HAP-1 (cell line): ENCODE measurements around the gene SKP2.

Experiments
- DNase-seq, 2 experiments: peaks; one replicate each; pipeline ENCODE4 v3.0.0-alpha.2; 2016 to 2020; ENCODE audit warnings: low spot score in 2 of 2
- H3K27me3 ChIP-seq: fragments of 250-450 bp; sonication (Bioruptor Pico); 2 replicates; pipeline ENCODE4 v1.5.1; 2020; ENCODE audit warnings: low read depth, mild to moderate bottlenecking, moderate library complexity
- H3K36me3 ChIP-seq: fragments of 250-450 bp; sonication (Bioruptor Pico); replicated peaks from 2 replicates; pipeline ENCODE4 v1.5.1; 2020; ENCODE audit warnings: mild to moderate bottlenecking
- H3K4me1 ChIP-seq: fragments of 250-450 bp; sonication (Bioruptor Pico); 2 replicates; pipeline ENCODE4 v1.5.1; 2020; ENCODE audit warnings: mild to moderate bottlenecking
- H3K4me3 ChIP-seq: fragments of 250-450 bp; sonication (Bioruptor Pico); 2 replicates; pipeline ENCODE4 v1.5.1; 2020; ENCODE audit warnings: mild to moderate bottlenecking, moderate library complexity
- H3K9me3 ChIP-seq: fragments of 250-450 bp; sonication (Bioruptor Pico); 2 replicates; pipeline ENCODE4 v1.5.1; 2020; ENCODE audit warnings: mild to moderate bottlenecking, moderate library complexity
- in situ Hi-C: fragments of 300-500 bp; cut with MboI; formaldehyde crosslinking; loops from 3 replicates; pipeline ENCODE4 v1.14.3; 2020; ENCODE audit warnings: low sequenced_read_pairs, inconsistent platforms, mixed read lengths

SKP2 gene

DNA sequence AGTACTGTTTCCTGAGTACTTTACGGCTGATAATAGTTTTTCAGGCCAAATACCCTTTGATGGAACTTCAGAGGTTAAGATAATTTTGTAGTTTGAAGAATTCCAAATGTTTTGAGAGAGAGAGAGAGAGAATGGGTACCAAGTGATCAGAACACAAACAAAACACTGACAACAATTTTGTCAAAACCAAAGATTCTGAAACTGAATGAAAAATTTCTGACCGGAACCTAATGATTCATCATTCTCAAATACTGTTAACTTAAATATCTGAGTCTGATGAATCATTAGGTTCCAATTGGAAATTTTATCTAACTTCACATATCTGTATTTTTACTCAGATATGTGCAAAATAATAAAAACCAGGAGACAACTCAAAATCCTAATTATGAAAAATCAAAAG lies 4.2 kb upstream of the SKP2 start:
- no peak overlapping the region for H3K4me3 ChIP-seq
- in situ Hi-C loops: no loop called here

DNA sequence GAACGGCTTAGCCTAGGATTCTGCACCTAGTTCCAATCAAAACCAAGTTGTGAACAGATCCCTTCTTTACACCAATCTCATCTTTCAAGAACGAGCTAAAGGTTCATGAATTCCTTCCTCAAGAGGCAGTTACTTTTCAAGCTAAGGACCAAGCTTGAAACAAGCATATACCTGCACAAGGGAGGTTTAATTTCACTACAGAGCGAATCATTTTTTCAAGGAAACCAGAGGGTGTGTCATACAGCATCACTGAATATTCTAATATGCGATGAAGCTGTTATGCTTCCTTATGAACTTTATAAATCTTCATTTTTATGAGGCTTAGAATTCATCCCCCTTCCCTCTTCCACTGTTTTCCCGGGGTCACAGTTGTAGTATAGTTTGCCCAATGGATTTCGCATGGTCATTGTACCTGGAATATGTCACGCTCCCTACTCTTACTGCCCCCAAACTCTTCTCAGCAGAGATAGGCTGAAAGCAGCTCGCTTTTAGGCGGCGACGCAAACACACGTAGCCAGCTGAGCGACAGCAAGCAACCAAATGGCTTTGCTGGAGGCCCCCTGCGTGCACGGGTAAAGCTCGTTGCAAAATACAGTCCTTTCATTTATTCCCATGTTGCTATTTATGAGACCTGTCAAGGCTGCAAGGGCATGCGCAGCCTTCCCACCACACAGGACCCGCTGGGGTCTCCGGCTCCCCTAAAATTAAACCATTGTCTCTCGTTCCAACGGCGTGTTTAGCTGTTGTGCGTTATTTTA lies 1.1 kb upstream of the SKP2 start:
- H3K36me3 ChIP-seq: peaks cover 27% of the 10 kb centered on the region
- H3K4me1 ChIP-seq: peaks cover 12% of the 10 kb centered on the region
- no peaks in the 10 kb centered on the region for H3K9me3 ChIP-seq
- DNase-seq: peak; percentile 33 to 67
- H3K4me3 ChIP-seq: peak overlapping the region; percentile 85
- in situ Hi-C loops: loop anchor here (5.0 kb wide), 1 partner anchor 74 kb away; no protein-coding TSS in a partner anchor
- no peaks in the 10 kb centered on the region for H3K27me3 ChIP-seq

More for the DNA sequence above, 4.2 kb upstream of the SKP2 start:
- Histone ChIP-seq H3K27me3 (no peaks in the 10 kb centered on the region), H3K4me1 (peaks cover 7% of the 10 kb centered on the region), H3K36me3 (0 out of 2 replicates have a peak, but pooled peaks cover 2% of the 10 kb centered on the region), H3K9me3 (no peaks in the 10 kb centered on the region)
- no peak for DNase-seq

DNA sequence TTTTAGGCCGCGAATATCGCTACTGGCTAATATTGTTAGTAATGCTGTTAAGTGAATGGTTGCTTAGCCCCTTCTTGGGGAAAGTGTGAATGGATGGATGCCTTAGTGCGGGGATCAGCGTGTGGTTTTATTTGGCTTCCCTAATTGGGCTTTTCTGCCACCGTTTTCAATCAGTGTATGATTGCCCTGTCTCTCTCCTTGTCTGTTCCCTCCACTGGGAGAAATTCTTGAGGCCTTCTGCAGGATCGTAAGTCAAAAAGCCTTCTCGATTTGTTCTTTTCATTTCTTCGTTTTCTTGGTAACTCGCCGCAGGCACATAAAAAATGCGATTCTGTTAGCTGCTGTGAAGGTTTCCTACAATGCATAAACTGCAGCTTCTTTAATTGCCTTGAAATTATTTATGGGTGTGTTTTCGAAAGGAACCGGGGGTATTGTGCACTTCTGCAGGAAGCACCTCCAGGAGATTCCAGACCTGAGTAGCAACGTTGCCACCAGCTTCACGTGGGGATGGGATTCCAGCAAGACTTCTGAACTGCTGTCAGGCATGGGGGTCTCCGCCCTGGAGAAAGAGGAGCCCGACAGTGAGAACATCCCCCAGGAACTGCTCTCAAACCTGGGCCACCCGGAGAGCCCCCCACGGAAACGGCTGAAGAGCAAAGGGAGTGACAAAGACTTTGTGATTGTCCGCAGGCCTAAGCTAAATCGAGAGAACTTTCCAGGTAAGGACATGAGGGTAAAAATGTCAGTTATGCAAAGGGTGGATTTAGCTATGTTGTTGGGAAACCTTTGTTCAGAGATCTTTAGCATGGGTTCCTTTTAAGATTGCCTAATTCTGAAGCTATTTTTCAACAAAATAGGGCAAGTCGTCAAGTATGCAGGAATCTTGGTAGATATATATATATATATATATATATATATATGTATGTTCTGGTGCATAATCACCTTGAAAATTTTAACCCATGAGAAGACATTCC lies 700 bp downstream of the SKP2 start:
- Histone ChIP-seq H3K9me3 (no peaks in the 10 kb centered on the region), H3K36me3 (peaks cover 43% of the 10 kb centered on the region), H3K27me3 (no peaks in the 10 kb centered on the region), H3K4me3 (peak overlapping the region; percentile 85), H3K4me1 (peaks cover 12% of the 10 kb centered on the region)
- peak; percentile 13 to 18 for DNase-seq
- in situ Hi-C loops: loop anchor here (5.0 kb wide), 1 partner anchor 75 kb away; no protein-coding TSS in a partner anchor

DNA sequence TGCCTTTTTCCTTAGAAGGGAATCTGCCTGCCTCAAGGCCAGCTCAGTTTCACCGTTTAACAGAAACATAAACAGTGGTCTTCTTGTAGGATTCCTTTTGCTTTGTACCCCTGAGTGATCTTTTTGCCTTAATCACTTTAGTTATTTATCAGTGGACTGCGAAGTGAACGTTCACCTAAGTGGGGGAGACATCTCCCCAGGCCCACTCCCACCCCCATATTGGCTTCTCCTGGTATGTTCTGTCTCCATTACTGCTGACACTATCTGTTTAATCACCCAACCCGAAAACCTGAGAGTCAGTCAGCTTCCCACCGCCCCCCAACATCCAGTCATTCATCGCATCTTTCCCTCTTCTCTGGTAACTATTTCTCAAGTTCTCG lies 1.4 kb downstream of the SKP2 start:
- Histone ChIP-seq H3K9me3 (no peaks in the 10 kb centered on the region), H3K36me3 (peaks cover 46% of the 10 kb centered on the region), H3K4me1 (peaks cover 12% of the 10 kb centered on the region), H3K27me3 (no peaks in the 10 kb centered on the region), H3K4me3 (peak overlapping the region; percentile 85)
- in situ Hi-C loops: loop anchor here (5.0 kb wide), 1 partner anchor 76 kb away; no protein-coding TSS in a partner anchor
- DNase-seq: no peak

DNA sequence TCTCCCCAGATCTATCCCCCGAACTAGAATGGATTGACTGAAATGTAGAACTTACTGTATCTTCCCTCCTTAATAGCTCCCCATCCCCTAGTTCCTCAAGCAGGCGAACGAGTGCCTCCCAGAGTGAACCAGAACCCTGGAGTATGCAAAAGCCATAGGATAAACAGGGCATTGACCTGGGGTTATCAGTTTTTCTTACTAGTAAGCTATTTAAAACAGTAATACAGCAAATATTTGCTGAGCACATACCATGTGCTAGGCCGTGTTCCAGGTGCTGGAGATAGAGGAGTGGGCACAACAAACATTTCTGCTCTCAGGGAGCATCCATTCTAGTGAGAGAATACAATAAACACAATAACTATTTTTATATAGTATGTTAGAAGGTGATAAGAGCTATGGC lies 1.8 kb downstream of the SKP2 start:
- Histone ChIP-seq H3K4me3 (peak overlapping the region; percentile 85; the same call in 1 of the 2 replicates), H3K4me1 (peaks cover 12% of the 10 kb centered on the region), H3K36me3 (peaks cover 50% of the 10 kb centered on the region), H3K27me3 (no peaks in the 10 kb centered on the region), H3K9me3 (no peaks in the 10 kb centered on the region)
- in situ Hi-C loops: loop anchor here (5.0 kb wide), 1 partner anchor 76 kb away; no protein-coding TSS in a partner anchor
- no peak for DNase-seq

DNA sequence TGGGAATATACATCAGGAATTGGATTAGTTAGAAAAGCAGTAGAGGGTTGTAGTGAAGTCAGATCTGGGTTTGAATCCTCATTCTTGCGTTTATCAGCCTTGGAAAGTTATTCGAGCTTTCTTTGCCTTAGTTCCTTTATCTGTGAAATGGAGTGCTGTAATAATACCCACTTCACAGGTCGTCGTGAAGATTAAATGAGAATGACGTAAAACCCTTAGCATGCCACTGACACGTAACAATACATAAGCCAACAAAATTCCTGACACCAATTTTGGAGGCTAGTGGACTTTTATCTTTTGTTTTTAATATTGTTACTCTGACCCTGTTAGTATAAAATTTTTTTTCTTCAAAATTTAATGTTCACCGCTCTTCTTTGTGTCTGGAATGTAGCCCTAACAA lies 3.4 kb downstream of the SKP2 start:
- Histone ChIP-seq H3K27me3 (no peaks in the 10 kb centered on the region), H3K4me3 (no peak overlapping the region), H3K9me3 (no peaks in the 10 kb centered on the region), H3K36me3 (peaks cover 66% of the 10 kb centered on the region), H3K4me1 (peaks cover 10% of the 10 kb centered on the region)
- in situ Hi-C loops: no loop called here
- no peak for DNase-seq

DNA sequence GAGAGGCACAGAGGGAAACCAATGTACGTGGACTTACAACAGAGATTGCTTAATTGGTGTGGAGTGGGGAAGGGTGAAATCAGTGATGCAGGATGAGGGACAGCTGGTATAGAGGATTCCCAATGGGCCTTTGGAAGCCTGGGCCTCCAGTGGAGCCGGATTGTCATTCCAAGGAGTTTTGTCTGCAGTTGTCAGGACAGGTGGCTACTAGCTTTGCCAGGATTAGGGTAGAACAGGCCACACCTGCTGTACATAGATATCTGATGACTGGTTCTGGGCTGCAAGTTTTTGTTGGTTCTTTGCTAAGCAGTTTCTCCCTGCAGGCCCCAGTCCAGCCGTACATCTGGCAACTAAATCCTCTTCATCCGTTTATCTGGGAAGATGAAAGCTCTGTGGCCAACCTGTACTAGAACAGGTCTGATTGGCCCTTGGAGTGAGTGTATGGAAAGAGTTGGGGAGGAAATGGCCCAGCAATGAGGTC lies 4.2 kb downstream of the SKP2 start:
- H3K27me3 ChIP-seq: no peaks in the 10 kb centered on the region
- peaks cover 5% of the 10 kb centered on the region for H3K4me1 ChIP-seq
- DNase-seq: no peak
- in situ Hi-C loops: no loop called here
- H3K4me3 ChIP-seq: no peak overlapping the region
- no peaks in the 10 kb centered on the region for H3K9me3 ChIP-seq
- H3K36me3 ChIP-seq: peaks cover 72% of the 10 kb centered on the region

DNA sequence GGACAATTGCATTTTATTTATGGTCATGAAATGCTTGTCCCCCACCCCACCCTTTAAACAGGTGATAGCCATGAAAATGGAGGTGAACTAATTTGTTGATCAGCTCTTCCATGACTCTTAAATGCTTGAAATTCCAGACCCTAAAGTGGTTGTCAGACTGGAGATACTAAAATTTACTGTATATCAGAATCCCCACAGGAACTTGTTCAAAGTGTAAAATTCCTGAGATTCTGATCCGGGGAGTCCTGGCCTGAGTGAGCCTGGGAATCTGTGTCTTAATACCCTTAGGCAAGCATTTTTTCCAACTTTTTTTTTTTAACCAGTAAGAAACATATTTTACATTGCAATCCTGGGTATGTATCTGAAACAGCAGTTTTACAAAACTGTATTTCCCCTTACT lies 4.7 kb downstream of the SKP2 start:
- no peaks in the 10 kb centered on the region for H3K9me3 ChIP-seq
- no peaks in the 10 kb centered on the region for H3K27me3 ChIP-seq
- H3K36me3 ChIP-seq: peaks cover 74% of the 10 kb centered on the region
- peaks cover 5% of the 10 kb centered on the region for H3K4me1 ChIP-seq
- no peak overlapping the region for H3K4me3 ChIP-seq
- in situ Hi-C loops: no loop called here
- DNase-seq: no peak

DNA sequence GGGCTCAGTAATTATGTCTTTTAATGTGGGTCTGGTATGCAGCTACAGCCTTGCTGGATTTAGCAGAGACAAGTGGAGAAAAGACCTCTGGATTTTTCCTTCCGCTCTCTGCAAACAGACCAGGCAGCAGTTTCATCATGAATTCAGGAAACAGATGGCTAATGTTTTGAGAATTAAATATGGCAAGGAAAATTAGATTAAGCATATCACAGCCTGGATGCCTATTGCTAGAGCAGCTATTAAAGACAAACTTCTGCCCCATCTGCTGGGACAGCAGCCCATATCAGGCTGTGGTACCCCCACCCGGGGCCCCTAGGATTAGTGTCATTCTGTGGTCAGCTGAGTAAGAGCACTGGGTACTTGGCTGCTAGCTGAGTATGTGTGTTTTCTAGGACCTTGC lies 6.2 kb downstream of the SKP2 start:
- no peak for DNase-seq
- H3K36me3 ChIP-seq: peaks cover 89% of the 10 kb centered on the region
- H3K4me3 ChIP-seq: no peak overlapping the region
- no peaks in the 10 kb centered on the region for H3K27me3 ChIP-seq
- in situ Hi-C loops: no loop called here
- H3K4me1 ChIP-seq: peaks cover 5% of the 10 kb centered on the region
- no peaks in the 10 kb centered on the region for H3K9me3 ChIP-seq

DNA sequence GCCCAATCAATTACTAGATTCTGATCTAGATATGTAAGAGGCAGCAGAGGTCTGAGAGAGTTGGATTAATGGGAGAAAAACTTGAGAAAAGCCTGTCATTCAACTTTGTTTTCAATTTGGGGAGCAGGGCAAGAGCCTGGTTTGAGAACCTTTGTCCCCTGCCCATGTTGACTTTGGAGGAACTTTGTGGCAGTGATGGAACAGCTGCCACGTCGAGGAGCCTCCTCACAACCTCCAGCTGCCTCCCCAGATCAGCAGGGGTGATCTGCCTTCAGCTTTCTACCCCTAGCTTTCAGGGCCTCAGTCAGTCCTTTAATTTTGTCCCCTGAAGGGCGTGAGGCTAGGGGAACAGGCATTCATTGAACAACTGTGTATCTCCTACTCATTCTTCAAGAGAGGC lies 8.7 kb downstream of the SKP2 start:
- no peak for DNase-seq
- peaks cover 87% of the 10 kb centered on the region for H3K36me3 ChIP-seq
- in situ Hi-C loops: no loop called here
- H3K4me3 ChIP-seq: no peak overlapping the region
- no peaks in the 10 kb centered on the region for H3K27me3 ChIP-seq
- no peaks in the 10 kb centered on the region for H3K4me1 ChIP-seq
- H3K9me3 ChIP-seq: no peaks in the 10 kb centered on the region

DNA sequence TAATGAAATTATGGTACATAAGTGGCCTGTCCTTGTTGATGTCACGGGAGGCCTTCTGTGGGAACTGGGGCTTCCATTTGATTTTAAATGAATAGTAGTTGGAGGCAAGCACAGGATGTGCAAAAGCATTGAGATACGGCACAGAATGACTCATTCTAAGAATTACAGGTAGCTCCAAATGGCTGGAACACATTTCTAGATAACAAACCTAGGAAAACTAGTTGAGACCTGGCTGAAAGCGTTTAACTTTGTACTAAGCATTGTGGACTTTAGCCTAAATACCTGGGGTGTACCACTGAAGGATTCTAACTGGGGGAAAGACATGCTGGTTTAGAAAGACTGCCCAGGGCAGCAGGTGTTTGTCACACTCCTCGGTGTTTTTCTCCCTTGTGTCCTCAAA lies 9.4 kb downstream of the SKP2 start:
- no peaks in the 10 kb centered on the region for H3K4me1 ChIP-seq
- no peaks in the 10 kb centered on the region for H3K27me3 ChIP-seq
- DNase-seq: no peak
- in situ Hi-C loops: no loop called here
- H3K36me3 ChIP-seq: peaks cover 83% of the 10 kb centered on the region
- H3K4me3 ChIP-seq: no peak overlapping the region
- no peaks in the 10 kb centered on the region for H3K9me3 ChIP-seq

DNA sequence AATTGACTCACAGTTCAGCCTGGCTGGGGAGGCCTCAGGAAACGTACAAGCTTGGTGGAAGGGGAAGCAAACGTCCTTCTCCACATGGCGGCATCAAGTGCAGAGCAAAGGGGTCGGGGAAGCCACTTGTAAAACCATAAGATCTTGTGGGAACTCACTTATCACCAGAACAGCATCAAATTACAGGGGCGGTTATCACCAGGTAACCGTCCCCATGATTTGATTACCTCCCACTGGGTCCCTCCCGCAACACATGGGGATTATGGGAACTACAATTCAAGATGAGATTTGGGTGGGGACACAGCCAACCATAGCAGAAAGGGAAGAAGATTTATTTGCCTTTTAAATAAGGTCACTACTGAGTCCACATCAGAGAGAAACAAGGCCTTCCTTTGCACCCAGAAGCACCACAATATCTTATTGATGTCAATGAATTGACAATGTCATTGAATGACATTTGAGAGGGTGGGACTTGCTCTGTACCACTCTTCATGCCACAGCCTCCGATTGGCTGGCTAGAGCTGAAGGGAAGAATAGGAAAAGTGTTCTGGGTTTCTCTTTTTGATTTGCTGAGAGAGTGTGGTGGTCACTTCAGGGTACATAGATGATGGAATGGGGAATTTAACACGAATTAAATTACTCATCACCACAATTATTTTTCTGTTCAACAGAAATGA lies 11.0 kb downstream of the SKP2 start:
- peaks cover 85% of the 10 kb centered on the region for H3K36me3 ChIP-seq
- no peak overlapping the region for H3K4me3 ChIP-seq
- DNase-seq: no peak
- in situ Hi-C loops: no loop called here
- H3K27me3 ChIP-seq: no peaks in the 10 kb centered on the region
- H3K4me1 ChIP-seq: no peaks in the 10 kb centered on the region
- H3K9me3 ChIP-seq: no peaks in the 10 kb centered on the region

DNA sequence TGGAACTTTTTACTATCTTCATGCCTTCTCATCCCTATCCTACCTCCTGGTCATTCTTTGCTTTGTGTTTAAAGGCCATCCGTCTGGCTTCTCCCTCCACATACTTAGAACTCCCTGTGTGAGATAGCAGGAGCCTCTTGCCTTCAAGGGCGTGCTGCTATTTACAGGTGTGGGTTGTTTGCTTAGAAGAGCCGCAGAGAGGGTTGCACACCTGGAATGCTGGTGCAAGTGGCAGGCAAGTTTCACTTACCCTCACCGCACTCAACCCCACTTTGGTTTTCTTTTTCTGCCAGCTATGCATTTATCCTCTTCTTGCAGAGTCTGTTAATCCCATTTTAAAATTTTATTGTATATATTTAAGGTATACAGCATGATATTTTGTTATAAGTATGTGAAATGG lies 12.6 kb downstream of the SKP2 start:
- no peak for DNase-seq
- Histone ChIP-seq H3K9me3 (no peaks in the 10 kb centered on the region), H3K4me3 (no peak overlapping the region), H3K36me3 (peaks cover 86% of the 10 kb centered on the region), H3K4me1 (no peaks in the 10 kb centered on the region), H3K27me3 (no peaks in the 10 kb centered on the region)
- in situ Hi-C loops: no loop called here
